ENCODE measurements around the gene UBE2L5. TPM values are rescaled to one million over a fixed set of nuclear protein-coding genes. Genes with fewer than 3 reads are reported as not detected.

Gene UBE2L5
- total and polyA plus RNA-seq, 2 of the 8 experiments (the other 6 are each of a cell fraction or from before 2014, with no cell fraction given), result not detected

DNA sequence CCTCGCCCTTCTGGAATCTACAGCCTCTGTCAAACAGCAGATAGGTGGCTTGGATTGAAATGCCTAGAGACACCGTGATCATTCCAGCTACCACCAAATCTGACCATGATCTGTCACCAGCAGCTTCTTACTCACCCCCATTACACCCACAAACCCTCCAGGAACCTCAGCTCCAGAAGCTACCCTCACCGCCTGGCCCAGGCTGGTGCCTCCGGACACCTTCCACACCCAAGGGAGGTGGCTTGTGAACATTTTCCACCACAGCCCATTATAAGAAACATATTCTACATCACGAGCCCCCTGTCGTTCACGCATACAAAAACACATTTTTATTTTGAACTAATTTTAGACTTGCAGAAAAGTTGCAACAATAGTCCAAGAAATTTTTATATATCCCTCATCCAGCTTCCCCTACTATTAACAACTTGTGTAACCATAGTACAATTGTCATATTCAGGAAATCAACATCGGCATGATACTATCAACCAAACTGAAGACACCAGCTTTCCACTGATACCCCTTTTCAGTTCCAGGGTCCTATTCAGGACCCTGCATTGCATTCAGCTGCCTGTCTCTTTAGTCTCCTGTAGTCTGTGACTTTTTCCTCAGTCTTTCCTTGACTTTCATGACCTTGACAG lies 15.4 kb upstream of the UBE2L5 start:
- Histone ChIP-seq H3K14ac (ENCODE audit: insufficient read length) (no peak overlapping the region), H3K23ac (ENCODE audit: insufficient read length) (no peak overlapping the region), H3K36me3 (ENCODE audit: control insufficient read depth in 2 of 4, insufficient read depth in 4 of 4, low read length in 3 of 4) (no peaks in the 10 kb centered on the region), H3K4ac (replicated peaks; ENCODE audit: insufficient read length, low read depth, low read length) (no peak overlapping the region), H3K9me3 (ENCODE audit: insufficient read depth in 2 of 2, low read depth in 1 of 2, low read length in 1 of 2) (no peaks in the 10 kb centered on the region), H2BK20ac (ENCODE audit: low read length) (no peak overlapping the region), H3K79me2 (ENCODE audit: control insufficient read depth in 1 of 2, insufficient read depth in 2 of 2, low read length in 2 of 2) (no peaks in the 10 kb centered on the region), H2AFZ (ENCODE audit: low read length) (no peak overlapping the region; the same call in 1 of the 2 replicates), H2AK5ac (ENCODE audit: low read depth, low read length) (no peak overlapping the region), H3K27me3 (replicated peaks in 1 of 4; ENCODE audit: control insufficient read depth in 3 of 4, extremely low read depth in 1 of 4, insufficient read depth in 3 of 4, low read length in 3 of 4) (peaks cover 0 to 12% (median 8%) of the 10 kb centered on the region in 4 experiments; a peak in 6 of 7 replicates), H3K4me2 (ENCODE audit: insufficient read depth in 1 of 2, low read depth in 2 of 2, low read length in 2 of 2) (no peak overlapping the region), H4K20me1 (replicated peaks in 1 of 2; ENCODE audit: control insufficient read depth in 1 of 2, insufficient read depth in 2 of 2, low read length in 2 of 2) (no peaks in the 10 kb centered on the region), H3K79me1 (ENCODE audit: low read depth, low read length) (no peaks in the 10 kb centered on the region), H3K23me2 (ENCODE audit: low read depth, low read length) (no peaks in the 10 kb centered on the region), H4K8ac (ENCODE audit: extremely low read depth, insufficient read depth, low read length) (no peak overlapping the region), H2BK15ac (ENCODE audit: low read length) (0 out of 2 replicates have a peak overlapping the region, but pooled peaks have one; percentile 20), H3K4me3 (ENCODE audit: extremely low read depth in 1 of 4, insufficient read depth in 2 of 4, low read depth in 3 of 4, low read length in 4 of 4) (no peak overlapping the region), H4K5ac (ENCODE audit: insufficient read length, low read depth, low read length) (no peak overlapping the region), H3K4me1 (replicated peaks in 1 of 4; ENCODE audit: control insufficient read depth in 3 of 4, insufficient read depth in 4 of 4, low read length in 3 of 4) (peaks cover 3 to 7% (median 6%) of the 10 kb centered on the region in 4 experiments), H2BK120ac (replicated peaks; ENCODE audit: low read depth, low read length) (no peak overlapping the region), H2BK5ac (ENCODE audit: low read depth, low read length) (no peak overlapping the region), H3K9ac (replicated peaks in 1 of 4; ENCODE audit: extremely low read depth in 1 of 4, low read depth in 3 of 4, low read length in 3 of 4) (no peak overlapping the region), H2BK12ac (ENCODE audit: low read depth, low read length) (no peak overlapping the region), H3K56ac (replicated peaks; ENCODE audit: insufficient read length, low read depth, low read length) (no peak overlapping the region), H3K27ac (ENCODE audit: low read depth, low read length) (no peak overlapping the region), H3K18ac (ENCODE audit: extremely low read depth, low read length) (no peak overlapping the region), H4K91ac (replicated peaks; ENCODE audit: insufficient read length, low read length) (no peak overlapping the region)
- POLR2A ChIA-PET (ENCODE audit: partially characterized antibody), result interaction anchor here (0.7 to 2.7 kb wide), 2 partner anchors 12 to 16 kb away, joined by 3 to 8 read pairs; partner anchors contain the start of gene UBE2L5
- CTCF ChIA-PET (ENCODE audit: partially characterized antibody), result interaction anchor here (0.6 to 5.6 kb wide), 6 partner anchors 12 to 217 kb away, joined by 3 to 42 read pairs (median 3); no protein-coding TSS in a partner anchor
- 87% methylated on average over 8 of the region's 8 CpGs; no CpG with 5 or more reads in 1 of the 2 experiments for WGBS, 2 experiments (ENCODE audit: extremely low coverage in 1 of 2, insufficient coverage in 1 of 2, insufficient read length in 1 of 2, insufficient replicate concordance in 2 of 2, low coverage in 1 of 2, low lambda C conversion rate in 2 of 2, missing lambda C conversion rate in 1 of 2)
- DNase-seq (ENCODE audit: low read depth in 1 of 2, low spot score in 2 of 2) (no peak), FAIRE-seq (no peak)
- TF ChIP-seq TEAD4 (IDR thresholded peaks at IDR 0.05; ENCODE audit: low read depth, low read length) (no peak), CHD2 (IDR thresholded peaks at IDR 0.05; ENCODE audit: low read length) (no peak), SIRT6 (IDR thresholded peaks at IDR 0.05; ENCODE audit: low read length) (no peak), SP1 (IDR thresholded peaks at IDR 0.05; ENCODE audit: low read depth, low read length) (no peak), RAD21 (IDR thresholded peaks at IDR 0.05 in 1 of 2, conservative IDR thresholded peaks at IDR 0.05 in 1 of 2; ENCODE audit: low read depth in 2 of 2, low read length in 2 of 2) (no peak), SAP30 (IDR thresholded peaks at IDR 0.05; ENCODE audit: insufficient read depth, insufficient replicate concordance, low read length) (no peak), KDM5A (IDR thresholded peaks at IDR 0.05; ENCODE audit: low read length) (no peak)

Data from H1 (cell line).